ENCODE measurements around the gene TAS2R7.
"Not testable (repeated sequence)": the region's sequence is repeated elsewhere in the genome, so short reads cannot be mapped to it uniquely, and the experiment has no call there.

TAS2R7 gene

DNA sequence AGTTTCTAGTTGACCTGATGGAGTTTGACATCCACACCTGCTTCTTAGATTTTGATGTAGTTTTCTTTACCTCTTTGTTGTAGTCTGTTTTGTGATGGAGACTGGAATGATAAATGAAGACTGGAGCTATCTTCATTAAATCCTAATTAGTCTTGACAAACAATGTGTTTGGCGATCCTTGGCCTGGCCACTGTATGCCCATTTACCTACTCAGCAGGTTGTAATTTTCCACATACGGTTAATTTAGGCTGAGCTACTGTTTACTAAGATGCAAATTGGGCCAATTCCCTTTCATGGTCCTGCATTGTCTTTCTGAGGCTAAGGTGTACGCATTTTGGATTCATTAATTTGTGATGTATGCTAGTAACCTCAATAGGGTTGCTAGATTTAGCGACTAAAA, at the start of gene TAS2R7:
Gene TAS2R7 (minus strand): TSS at position 41 of the 400 bp plus-strand sequence. CDS start 57 bp downstream, outside the sequence.
- DNase-seq (ENCODE audit: low read depth), result no peak

- DNase-seq (ENCODE audit: low read depth), result no peak
Measured at GRCh38 chr12:10851243-10851858, 48.9 kb upstream of the TAS2R7 start.

DNA sequence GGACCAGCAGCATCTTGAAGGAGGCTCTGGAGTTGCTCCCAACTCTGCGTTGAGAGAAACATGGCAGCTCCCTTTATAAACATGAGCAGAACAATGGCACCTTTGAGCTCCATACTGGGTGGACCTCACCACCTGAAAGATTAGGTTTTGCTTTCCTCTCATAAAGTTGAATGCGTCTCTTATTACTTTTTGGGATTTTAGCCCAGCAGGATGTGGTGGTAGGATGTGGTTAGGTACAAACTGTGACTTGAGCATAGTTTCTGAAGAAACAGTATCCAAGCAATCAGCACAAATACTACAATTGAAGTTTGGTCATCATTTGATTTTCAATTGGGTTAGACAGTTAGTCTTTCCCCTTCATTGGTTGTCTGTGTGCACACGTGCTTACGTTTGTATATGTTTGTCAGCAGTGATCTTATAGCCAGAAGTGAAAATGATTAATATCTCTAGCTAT, 47.0 kb upstream of the TAS2R7 start, which contains the start of gene PRR4:
Gene PRR4 (minus strand): TSS at position 51 of the 454 bp plus-strand sequence. CDS start 38 bp downstream, at position 13.
- no peak for DNase-seq (ENCODE audit: low read depth)

DNA sequence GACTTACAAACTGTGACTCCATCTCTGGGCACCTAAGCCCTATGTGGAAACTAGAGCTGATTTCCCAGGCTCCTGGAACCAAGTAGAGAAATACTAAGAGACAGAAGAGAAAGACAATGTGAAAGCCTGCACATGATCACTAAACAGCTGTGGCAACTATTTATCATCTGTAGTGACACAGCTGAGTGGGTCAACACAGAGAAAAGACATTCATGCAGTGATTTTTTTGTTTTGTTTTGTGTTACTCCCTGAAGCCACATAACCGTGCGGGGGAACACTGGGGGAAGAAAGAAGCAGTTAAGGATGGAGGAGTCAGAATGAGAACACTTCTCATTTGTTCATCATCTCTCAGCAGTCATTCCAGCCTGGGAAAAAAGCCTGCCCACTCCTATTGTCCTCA, 45.3 kb upstream of the TAS2R7 start:
- DNase-seq (ENCODE audit: low read depth), result no peak

- no peak for DNase-seq (ENCODE audit: low read depth)
Measured at GRCh38 chr12:10842862-10843261, 40.4 kb upstream of the TAS2R7 start.

DNA sequence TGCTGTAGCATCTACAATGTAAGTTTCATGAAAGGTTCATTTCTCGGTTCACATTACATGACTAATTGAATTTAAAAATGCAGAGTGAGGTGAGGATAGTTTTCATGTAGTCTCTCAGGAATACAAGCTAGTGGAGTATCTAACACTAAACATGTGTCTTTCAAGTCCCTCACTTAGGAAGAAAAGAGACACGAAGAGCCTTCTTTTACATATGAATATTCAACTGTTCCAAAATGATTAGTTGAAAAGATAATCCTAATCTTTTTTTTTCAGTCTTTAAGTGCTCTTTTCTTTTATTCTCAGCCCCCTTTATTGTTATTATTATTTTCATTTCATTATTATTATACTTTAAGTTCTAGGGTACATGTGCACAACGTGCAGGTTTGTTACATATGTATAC, 36.0 kb upstream of the TAS2R7 start:
- DNase-seq (ENCODE audit: low read depth), result no peak

- no peak for DNase-seq (ENCODE audit: low read depth)
Measured at GRCh38 chr12:10829994-10830393, 27.6 kb upstream of the TAS2R7 start.

- no peak for DNase-seq (ENCODE audit: low read depth)
Measured at GRCh38 chr12:10826258-10826657, 23.8 kb upstream of the TAS2R7 start, which contains the start of gene TAS2R10. TAS2R10 (minus strand) TSS chr12:10826358; CDS start chr12:10826269, 89 bp downstream.

GRCh38 chr12:10824957-10825356, 22.5 kb upstream of the TAS2R7 start:
- no peak for DNase-seq (ENCODE audit: low read depth)

- DNase-seq (ENCODE audit: low read depth), result no peak
Measured at GRCh38 chr12:10811883-10812536, 9.6 kb upstream of the TAS2R7 start.

DNA sequence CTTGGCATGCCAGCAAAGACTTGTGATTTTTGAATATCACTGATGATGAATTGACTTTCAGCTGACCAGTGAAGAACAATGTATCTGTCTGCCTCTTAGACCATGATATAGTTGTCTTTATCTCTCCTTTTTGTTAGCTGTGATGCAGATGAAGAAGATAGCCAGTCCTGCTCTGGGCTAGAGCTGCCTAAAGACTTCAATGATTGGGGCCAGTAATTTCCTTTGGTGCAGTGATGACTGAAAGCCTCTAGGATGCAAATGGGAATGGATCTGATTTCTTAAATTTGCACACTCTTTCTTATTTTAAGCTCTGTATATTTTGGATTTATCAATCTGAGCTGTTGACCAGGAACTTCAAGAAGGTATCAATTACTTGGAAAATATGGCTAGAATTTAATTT, 7.6 kb upstream of the TAS2R7 start, which contains the start of gene TAS2R9:
Gene TAS2R9 (minus strand): TSS at position 101 of the 400 bp plus-strand sequence. CDS start 93 bp downstream, at position 8.
- no peak for DNase-seq (ENCODE audit: low read depth)

GRCh38 chr12:10807186-10807585, 4.8 kb upstream of the TAS2R7 start, which contains the start of gene TAS2R8:
TAS2R8 (minus strand) TSS chr12:10807286; CDS start chr12:10806980, 306 bp downstream.
- DNase-seq (ENCODE audit: low read depth), result no peak

GRCh38 chr12:10801741-10802140, 686 bp downstream of the TAS2R7 start:
- DNase-seq (ENCODE audit: low read depth), result no peak

- DNase-seq (ENCODE audit: low read depth), result no peak
Measured at GRCh38 chr12:10794222-10794621, 8.2 kb downstream of the TAS2R7 start.

- not testable (repeated sequence) for DNase-seq (ENCODE audit: low read depth)
Measured at GRCh38 chr12:10791769-10792168, 10.7 kb downstream of the TAS2R7 start.

- no peak for DNase-seq (ENCODE audit: low read depth)
Measured at GRCh38 chr12:10783252-10783651, 19.2 kb downstream of the TAS2R7 start.

DNA sequence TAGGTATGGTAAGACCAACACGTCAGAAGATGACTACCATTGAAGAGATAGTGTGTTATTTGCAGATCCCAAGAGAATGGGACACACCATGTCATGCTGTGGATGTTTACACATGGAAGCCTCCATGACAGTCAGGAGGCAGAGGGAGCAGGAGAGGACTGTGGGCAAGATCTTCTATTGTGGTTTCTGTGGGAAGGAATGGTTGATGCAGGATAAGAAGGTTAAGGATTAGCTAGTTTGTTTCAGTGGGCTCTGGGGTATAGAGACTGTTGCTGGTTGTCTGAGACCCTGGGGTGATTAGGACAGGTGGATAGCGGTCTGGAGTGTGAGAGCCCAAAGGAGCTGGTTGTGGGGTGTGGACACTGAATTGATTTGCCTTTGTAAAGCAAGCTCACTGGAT, 23.3 kb downstream of the TAS2R7 start:
- no peak for DNase-seq (ENCODE audit: low read depth)

DNA sequence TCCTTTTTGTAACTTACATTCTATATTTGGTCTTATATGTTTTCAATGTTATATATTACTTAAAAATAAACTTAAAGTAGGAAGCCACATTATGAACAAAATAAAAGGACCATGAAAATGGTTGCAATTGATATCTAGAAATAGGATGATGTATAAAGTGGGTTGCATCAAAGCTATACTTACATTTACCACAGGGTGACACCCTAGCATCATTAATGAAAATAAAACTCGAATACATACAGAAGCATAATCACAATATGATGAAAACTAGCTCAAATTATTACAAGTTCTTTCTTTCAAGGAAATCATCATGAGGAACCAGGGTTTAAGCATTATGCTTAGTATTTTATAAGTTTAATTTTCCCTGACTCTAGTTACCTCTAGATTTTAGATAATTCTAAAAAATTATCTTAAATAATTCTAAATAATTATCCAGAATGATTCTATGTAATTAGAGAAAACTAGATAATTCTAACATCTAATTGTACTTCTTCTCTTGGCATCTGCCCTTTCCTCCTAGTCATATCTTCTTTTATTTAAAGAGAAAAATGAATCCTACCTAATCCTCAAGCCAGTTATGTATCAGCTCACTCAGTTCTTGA, 31.2 kb downstream of the TAS2R7 start:
- no peak for DNase-seq (ENCODE audit: low read depth)

GRCh38 chr12:10759657-10760056, 42.8 kb downstream of the TAS2R7 start:
- DNase-seq (ENCODE audit: low read depth), result no peak

- DNase-seq (ENCODE audit: low read depth), result no peak
Measured at GRCh38 chr12:10756194-10756593, 46.2 kb downstream of the TAS2R7 start.

- DNase-seq (ENCODE audit: low read depth), result peak; percentile 68
Measured at GRCh38 chr12:10753059-10753458, 49.4 kb downstream of the TAS2R7 start.
